ENCODE results near the gene TRUB1.

Gene TRUB1

DNA sequence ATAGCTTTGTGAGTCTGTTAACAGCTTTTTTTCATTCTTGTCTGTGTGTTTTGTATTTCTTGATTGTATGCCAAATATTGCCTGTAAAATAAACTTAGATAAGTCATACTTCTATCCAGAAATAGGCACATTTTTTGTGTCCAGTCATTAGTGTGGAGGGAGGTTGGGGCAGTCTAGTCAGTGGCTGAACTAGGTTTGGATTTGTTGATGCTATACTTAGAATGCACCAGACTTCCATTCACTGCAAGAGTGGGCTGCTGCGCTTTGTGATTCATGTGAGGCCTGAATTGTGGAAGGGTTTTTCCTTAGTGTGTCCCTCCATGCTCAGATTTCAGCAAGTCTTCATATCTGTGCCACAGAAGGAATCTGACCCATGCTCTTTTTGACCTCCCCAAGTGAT lies 50.0 kb downstream of the TRUB1 start:
- DNase-seq: no peak

DNA sequence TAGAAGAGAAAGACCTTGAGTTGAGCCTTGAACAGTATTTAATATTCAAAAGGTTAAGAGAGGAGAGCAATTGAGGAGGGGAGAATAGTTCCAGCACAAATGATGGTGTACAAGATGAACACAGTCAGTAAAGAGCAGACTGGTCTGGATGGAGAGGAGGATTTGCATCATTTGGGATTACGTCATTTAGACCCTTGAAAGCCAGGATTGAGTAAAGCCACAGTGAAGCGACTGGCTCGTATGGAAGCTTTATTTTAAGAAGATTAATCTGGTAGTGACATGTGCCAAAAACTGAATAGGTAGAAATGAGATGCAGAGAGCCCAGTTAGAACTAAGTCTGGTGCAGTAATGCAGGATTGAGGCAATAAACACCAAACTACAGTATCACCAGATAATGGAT lies 52.6 kb downstream of the TRUB1 start:
- DNase-seq: no peak

DNA sequence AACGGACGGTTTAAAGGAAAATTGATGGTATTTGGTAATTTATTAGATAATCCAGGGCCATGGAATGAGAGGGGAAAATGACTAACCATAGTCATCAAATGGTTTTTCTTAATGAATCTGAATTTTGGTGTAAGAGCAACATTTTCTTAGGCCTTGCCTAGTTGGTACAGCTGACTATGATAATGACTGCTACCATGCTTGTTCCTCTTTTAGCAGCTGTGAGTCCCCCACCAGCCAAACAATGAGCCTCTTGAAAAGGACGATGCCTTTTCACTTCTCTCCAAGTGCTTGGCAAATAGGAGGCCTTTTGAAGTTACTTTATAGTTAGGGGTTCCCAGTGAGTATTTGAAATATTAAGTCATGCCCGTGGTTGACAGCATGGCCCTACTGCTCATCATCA lies 53.0 kb downstream of the TRUB1 start:
- no peak for DNase-seq

DNA sequence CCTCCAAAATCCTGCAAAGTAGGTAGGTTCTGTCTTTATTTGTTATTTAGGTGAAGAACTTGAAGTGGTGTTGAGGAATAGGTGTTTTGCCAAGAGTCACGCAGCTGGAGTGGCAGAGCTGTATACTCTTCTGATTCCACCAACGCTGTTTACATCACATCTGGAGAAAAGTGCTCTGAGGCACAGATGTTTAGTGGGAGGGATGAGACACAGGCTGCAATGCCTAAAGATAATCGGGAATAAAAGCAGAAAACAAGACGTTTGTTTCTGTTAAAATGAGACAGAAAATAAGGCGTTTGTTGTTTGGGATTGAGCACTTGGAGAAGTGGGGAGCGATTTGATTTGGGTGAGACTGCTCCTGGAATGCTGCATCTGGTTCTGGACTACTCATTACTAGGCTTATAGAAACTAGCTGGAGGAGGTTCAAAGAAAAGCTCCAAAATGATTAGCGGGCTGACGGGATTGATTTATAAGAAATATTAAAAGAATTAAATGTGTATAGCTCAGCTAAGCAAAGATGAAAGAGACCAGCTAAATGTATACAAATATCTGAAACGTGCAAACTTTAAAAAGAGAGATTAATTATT lies 54.3 kb downstream of the TRUB1 start:
- DNase-seq: no peak

DNA sequence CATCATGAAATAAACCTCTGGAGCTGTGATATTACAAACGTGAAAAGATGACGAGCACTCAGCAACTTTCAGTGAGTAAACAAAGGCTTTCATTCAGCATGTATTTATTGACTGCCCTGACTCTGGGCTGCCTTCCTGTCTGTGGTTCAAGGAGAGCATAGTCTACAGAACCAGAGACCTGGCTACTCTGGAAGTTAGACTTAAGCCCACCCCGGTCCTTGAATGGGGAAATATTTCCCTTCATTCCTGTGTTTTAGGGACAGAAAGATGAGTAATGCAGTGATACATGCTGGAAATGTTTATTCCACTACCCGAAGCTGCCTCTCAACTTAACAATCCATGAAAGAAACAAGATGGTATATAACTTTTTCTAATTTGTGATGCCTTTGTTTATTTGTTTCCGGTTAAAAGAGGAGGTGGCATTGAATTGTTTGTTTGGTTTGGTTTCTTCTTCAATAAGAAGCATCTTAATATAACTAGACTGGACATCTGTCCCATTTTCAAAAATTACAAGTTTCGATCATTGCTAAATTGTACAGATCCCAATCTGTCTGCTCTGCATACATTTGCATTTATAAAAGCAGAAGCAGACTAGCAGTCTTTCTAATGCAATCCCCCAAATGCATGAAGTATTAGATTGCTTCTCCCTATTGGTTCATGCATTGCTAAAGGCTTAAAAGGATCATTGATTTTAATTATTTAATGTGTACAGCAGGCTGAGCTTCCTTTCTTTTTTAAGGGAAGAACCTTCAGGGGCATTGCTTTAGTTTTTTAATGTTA lies 57.7 kb downstream of the TRUB1 start:
- DNase-seq: no peak

DNA sequence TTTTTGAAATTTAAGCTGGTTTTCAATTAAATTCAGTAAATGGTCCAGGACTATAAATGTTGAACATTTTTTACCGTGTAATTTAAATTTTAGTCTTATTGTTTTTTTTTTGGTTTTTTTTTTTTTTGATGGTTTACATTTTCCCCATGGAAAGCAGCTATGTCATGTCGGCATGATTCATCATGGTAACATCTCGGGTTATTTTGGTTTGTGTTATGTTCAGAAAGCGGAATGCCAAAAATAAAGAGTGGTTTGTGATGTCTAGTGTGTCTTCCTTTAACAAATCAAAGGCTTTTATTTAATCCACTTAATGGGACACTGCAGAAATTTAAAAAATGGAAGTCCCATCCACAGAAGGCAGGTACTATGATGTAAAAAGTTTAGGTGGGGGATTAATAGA lies 58.5 kb downstream of the TRUB1 start:
- no peak for DNase-seq

DNA sequence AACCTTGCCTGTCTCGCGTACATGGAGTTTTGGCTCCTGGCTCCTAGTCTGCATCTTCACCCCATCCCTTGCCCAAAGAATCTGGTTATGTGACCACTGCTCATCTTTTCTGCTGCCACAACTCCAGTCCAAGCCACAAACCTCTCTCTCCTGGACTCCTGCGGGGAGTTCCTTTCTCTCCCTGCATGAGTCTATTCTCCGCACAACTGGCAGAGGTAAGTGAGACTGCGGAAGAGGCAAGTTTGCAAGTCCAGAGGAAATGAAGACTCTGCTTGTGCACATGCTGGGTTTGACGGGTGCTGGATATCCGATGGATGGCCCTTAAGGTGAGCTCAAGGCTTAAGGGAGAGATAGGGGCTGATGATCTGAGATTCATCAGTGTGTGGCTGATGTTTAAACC lies 61.0 kb downstream of the TRUB1 start:
- DNase-seq: no peak

DNA sequence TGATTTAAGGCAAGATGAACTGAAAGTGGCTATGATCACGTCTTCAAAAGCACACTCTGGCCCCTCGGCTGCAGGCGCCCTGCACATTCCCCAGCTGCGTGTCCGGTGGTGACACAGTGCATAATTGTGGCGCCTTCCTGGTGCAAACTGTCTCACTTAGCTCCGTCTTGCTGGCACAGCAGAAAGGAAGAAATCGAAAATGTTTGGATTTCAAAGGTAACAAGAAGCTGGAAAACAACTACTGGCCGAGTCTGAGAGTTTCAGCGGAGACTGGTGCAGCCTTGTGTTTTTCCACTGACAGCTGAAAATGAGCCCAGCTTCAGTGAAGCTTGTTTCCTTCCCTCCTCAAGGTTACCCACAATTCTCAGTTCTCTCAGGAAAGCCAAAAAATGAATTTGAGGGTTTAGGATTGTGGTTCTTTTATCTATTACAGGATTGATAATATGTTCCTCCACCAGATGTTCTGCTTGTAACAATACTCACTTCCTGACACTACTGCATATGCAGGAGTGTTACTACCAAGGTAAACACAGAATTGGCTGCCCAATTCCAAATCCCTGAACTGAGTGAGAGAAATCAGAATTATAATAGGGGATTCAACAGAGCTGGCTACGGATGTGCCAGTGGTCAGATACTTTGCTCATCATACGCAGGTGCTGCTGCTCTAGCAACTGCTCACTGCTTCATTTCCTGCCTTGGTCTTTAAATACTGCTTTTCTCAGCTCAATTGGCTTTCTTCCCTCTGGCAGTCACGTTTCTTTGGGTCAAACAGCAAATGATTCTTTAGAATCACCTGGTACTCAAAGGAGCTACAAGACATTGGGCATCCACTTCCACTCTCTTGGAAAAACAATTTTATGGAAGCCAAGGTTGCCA lies 63.7 kb downstream of the TRUB1 start:
- no peak for DNase-seq

DNA sequence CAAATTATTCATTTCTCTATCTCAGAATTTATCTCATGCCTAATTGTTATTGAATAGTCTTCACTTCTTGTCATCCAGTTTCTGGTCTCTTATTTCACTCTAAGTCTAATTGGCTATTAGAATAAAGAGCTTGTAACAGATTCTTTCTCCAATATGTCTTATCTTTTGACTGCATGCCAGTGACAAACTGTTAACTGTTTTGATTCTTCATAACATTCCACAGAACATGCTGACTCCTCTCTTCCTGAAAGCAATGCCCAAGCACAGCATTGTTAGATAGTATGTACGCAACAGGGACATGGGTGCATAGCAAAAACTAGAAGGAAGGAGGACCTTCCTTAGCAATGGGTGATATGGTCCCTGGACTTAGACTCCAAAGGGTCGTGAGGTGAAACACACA lies 65.4 kb downstream of the TRUB1 start:
- DNase-seq: no peak

DNA sequence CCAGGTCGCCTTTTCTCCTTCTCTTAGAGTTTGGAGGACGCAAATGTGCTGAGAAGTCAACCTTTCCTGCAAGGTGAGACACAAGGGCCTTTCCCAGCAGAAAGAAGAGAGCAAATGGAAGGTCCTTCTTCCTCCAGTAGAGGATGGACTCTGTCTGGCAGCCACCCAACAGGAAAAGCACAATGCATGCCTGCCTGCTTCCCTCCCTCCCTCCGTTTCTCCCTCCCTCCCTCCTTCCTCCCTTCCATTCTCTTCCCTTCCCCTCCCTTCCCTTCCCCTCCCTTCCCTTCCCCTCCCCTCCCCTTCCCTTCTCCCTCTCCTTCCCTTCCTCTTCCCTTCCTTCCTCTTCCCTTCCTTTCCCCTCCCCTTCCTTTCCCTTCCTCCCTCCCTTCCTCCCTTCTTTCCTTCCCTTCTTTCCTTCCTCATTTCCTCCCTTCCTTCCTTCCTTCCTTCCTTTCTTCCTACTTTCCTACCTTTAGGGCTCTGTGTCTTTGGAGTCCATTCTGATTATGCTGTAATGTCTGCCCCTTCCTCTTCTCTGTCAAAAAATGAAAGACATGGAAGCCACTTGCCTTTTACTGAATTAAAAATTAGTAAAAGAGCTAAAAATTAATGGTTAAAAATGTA lies 66.4 kb downstream of the TRUB1 start:
- no peak for DNase-seq

DNA sequence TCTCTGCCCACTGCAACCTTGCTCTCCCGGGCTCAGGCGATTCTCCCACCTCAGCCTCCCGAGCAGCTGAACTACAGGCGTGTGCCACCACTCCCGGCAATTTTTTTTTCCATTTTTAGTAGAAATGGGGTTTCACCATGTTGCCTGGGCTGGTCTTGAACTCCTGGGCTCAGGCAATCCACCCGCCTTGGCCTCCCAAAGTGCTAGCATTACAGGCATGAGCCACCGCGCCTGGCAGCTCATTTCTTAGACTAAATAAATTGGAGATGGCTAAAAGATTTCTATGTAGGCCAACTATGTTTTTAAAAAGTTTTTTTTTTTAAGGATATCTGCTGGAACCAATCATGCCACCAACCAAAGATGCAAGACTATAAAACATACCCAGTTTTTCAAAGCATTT lies 67.8 kb downstream of the TRUB1 start:
- no peak for DNase-seq

DNA sequence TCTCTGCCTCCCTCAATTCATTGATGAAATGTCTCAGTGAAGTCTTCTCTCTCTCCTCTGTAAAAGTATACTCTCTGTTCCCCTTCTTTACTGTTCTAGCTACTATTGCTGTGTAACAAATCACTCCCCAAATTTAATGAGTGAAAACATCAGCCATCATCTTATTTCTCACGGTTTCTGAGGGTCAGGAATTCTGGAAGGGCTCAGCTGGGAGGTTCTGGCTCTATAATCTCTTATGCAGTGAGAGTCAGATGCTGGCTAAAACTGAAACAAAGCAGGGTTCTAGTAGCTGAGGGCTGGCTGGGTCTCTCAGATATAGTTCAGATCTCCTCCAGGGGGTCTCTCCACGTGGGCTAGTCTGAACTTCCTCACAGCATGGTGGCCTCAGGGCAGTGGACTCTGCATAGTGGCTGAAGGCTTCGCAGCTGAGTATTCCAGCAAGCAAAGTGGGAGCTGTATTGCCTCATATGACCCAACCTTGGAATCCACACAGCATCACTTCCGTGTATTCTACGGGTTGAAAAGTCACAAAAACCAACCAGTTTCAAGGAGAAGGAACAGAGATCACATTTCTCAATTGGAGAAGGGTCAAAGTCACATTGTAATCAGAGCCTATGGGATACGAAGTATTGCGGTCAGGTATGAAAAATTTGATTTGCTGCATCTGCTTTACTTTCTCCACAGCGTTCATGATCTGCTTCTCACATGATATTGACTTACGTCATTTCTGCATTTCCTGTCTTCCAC lies 80.4 kb downstream of the TRUB1 start:
- no peak for DNase-seq

DNA sequence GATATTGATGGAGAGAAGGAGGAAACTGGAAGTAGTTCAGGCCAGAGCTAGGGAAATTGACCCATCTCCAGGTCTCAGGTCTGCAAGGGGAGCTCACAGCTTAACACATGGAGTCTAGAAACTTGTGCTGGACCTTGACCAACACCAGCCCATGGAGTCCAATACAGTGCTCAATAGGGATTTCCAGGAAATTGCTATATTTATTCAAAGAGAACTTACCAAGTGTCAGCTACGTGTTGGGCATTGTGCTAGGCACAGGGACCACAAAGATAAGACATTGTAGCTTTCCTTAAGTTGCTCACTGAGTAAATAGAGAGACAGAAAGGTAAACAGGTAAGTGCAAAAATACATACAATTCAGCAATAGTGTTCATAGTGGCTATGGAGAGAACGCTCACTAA lies 82.5 kb downstream of the TRUB1 start:
- DNase-seq: no peak

DNA sequence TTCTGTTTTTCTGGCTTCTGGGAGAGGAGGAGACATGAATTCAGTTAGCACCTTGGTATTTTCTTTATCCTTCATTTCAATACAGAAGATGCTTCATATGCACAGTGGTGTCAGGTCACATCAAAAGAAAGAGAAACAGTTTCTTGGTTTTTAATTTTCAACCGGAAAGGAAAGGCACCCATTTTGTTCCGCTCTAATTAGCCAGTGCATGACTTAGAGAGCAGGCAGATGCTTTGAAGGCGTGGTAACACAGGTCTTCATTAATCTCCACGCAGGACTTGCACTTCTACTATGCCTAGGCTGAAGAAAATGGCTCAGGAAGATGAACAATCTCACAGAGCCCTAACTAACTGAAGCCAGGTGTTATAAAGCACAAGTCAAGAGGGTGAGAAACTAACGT lies 84.7 kb downstream of the TRUB1 start:
- DNase-seq: no peak

DNA sequence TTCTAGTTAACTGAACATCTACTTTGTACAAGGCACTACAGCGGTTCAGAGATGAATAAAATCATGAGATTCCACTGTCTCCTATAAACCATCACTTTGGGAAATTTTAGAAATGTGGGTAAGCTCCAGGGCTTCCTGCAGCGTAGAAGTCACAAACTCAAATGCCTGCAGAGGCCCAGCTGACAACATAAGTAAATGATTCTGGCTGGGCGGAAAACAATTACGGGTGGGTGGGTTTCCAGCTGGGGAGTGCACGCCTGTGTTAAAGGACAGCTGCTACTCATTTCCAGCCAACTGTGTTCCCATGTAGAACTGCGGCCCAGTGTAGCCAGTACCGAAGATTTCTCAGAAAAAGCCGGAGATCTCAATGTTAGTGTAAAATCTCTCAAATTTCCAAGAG lies 85.7 kb downstream of the TRUB1 start:
- DNase-seq: no peak

DNA sequence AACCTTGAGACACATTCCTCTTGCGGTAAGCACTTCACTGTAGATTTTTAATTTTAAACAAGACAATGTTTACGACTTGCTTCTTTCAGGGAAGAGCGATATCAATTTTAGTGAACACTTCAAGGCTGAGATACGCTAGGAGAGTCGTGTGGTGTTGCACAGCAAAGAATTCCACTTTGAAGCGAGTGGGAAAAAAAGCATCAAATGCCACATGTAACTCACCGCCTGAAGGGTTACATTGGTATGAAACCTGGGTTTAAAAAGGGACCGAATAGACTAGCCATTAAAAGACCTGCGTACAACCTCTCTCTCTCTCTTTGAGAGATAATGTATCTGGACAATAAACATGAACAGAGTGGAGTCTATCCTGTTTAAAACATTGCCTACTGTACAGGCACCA lies 86.4 kb downstream of the TRUB1 start:
- DNase-seq: no peak

DNA sequence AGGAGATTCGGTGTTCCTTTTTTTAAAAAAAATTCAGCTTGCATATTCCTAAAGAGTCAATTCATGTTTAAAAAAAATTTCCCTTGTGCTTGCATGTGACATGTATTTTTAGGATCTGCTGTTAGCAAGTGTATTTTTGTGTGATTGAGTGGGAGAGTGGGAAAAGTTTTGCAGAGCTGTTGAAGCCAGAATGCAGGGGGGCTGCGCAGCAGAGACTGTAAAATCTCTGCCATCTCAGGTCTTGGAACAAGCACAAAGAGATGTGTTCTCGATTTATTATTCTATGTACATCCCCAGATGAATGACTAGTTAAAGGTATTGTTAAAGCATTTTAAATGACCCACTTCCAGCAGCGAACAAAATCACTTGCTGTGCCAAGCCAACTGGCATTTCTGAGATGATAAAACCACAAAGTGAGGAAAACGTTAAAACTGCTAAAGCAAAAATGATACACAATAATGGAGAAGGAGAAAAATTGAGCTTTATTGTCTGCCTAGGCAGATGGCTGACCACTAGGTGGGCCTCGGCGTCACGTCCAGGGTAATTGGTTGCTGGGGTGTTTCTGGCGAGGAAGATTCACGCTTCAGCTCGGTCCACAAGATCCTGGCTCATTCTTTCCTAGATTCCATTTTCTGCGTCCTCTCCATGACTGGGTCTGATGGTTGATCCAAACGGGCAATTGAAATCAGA lies 88.2 kb downstream of the TRUB1 start:
- DNase-seq: no peak

DNA sequence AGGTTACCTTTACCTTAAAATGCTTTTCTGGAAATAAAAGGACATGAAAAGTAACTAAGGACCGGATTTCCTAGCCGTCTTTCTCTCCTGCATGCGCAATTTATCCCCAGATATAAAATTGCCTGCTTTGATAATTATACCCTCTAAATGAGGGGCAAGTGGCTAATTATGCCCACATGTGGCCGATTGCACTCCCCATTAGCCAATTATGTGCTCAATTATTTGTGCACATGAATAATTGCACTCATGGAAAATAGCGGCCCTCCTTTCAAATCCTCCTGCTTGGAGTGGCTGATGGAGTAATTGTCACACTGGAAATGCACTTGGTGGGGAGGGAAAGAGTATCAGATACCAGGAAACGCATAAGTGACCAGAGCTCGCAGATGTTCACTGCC lies 88.7 kb downstream of the TRUB1 start:
- DNase-seq: peak; percentile 94
